Peyer's patch (tissue), 4 donors: ENCODE measurements around the gene RORC. TPM values are rescaled to one million over a fixed set of nuclear protein-coding genes. Genes with fewer than 3 reads are reported as not detected.
"Not testable (repeated sequence)": the region's sequence is repeated elsewhere in the genome, so short reads cannot be mapped to it uniquely, and the experiment has no call there.

Experiments used
- DNase-seq, 3 donors: peaks; one replicate each; pipeline ENCODE4 v3.0.0-alpha.2; 2017 to 2019
- H3K27ac ChIP-seq, 4 donors: fragments of 200-600 bp; sonication (generic); one replicate each; pipeline ENCODE4 v1.5.1; 2016 to 2019
- H3K27me3 ChIP-seq, 2 donors: fragments of 200-600 bp; sonication (generic); one replicate each; pipeline ENCODE4 v1.5.1; 2019
- H3K36me3 ChIP-seq, 3 donors: fragments of 200-600 bp; sonication (generic); one replicate each; pipeline ENCODE4 v1.5.1; 2016 to 2019
- H3K4me1 ChIP-seq, 4 donors: fragments of 200-600 bp; sonication (generic); one replicate each; pipeline ENCODE4 v1.5.1; 2016 to 2019
- H3K4me3 ChIP-seq, 4 donors: fragments of 200-600 bp; sonication (generic); 1 replicate in 3 of 4; 2 replicates in 1 of 4; pipeline ENCODE4 v1.5.1; 2016 to 2019; ENCODE audit warnings: mild to moderate bottlenecking in 1 of 4
- H3K9me3 ChIP-seq, 4 donors: fragments of 200-600 bp; sonication (generic); one replicate each; pipeline ENCODE4 v1.5.1; 2016 to 2019; ENCODE audit warnings: mild to moderate bottlenecking in 1 of 4
- CTCF ChIP-seq, 6 experiments: fragments of 450-650 bp in 4 of 6; fragments of 200-600 bp in 2 of 6; sonication (generic) in 1 of 6; IDR thresholded peaks; one replicate each; pipeline ENCODE4 v1.5.1; 2017 to 2019; ENCODE audit warnings: antibody characterized with exemption in 6 of 6, mild to moderate bottlenecking in 3 of 6, moderate library complexity in 1 of 6
- POLR2A ChIP-seq, 2 donors: fragments of 450-650 bp; IDR thresholded peaks; one replicate each; pipeline ENCODE4 v1.5.1; 2017; ENCODE audit warnings: antibody characterized with exemption in 2 of 2, mild to moderate bottlenecking in 2 of 2, moderate library complexity in 2 of 2
- total RNA-seq, 4 donors: library from RNA; depleted of rRNA; stranded (reverse); fragments of >200 nt; gene quantifications; one replicate each; pipeline ENCODE4 v1.1.0, GENCODE V29; 2016

Gene RORC
- total RNA-seq, 4 donors from 2014 or later = 10.7 to 70.1 (median 46.0) TPM

DNA sequence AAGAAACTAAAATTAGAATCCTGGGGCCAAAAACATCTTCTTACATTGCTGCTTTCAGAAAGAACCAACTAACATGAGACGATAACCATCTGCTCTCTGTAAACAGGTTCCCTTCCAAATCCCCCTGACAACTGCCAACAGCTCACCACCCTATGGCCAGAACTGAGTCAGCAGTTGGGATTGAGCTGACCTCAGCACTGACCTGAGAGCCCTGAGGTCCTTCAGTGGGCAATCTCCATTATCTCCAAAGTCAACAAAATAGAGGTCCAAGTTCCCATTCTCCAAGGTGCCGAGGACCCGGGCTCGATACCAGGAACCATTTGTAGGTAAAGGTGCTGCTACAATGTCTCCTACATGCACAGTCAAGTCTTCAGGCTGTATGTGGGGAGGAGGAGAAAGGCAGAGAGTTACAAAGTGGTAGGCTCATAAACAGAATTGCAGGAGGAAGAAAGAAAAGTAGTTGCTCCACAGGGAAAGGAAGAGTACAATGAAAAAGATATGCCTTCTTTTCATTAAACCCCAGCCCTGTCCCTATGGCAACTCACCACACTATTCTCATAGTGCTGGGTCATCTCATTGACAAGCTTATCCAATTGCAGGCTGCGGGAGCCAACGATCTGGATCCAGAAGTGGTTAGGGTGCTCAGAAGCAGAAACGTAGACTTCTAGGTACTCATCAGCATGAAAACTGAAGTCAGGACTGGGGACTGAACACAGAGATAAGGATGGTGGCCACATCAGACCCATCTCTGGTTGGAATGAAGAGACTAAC lies 55.5 kb downstream of the RORC start:
- Histone ChIP-seq H3K4me3 (no peak overlapping the region), H3K9me3 (no peaks in the 10 kb centered on the region), H3K36me3 (peaks cover 0 to 25% (median 0%) of the 10 kb centered on the region in 3 donors), H3K4me1 (no peaks in the 10 kb centered on the region), H3K27ac (no peak overlapping the region), H3K27me3 (no peaks in the 10 kb centered on the region)
- DNase-seq = no peak
- TF ChIP-seq CTCF (IDR thresholded peaks at IDR 0.05) = no peak
- no peak for TF ChIP-seq POLR2A (IDR thresholded peaks at IDR 0.05)

DNA sequence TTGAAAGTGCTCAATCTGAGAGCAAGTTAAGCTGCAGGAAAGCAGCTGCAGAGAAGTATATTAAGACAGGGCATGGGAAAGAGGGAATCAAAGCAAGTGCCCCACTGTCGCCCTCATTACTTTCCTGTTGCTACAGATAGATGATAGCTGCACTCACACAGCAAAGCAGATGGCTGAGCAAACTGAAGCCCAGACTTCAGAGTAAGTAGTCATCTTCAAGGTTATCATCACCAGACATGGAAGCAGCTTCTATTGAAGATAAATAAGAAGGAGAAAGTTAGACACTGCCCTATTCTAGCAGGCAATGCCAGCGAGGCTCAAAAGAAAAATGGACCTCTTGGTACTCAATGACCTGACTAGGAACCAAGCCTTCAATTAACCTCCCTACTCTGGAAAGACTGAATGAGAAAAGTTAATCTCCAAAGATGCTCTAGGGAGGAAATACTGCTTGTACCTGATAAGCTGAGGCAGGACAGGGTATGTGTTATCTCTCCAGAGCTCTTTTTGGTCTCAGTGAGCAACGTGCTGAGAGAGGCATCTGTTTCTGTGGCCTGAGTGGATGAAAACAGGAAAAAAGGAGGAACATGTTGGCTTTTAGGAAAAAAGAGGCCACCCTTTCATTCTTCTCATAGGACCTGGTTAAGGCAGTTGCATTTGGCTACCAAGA lies 57.2 kb downstream of the RORC start:
- no peak overlapping the region for H3K27ac ChIP-seq
- H3K9me3 ChIP-seq = no peaks in the 10 kb centered on the region
- peaks cover 0 to 17% (median 0%) of the 10 kb centered on the region in 3 donors for H3K36me3 ChIP-seq
- H3K4me1 ChIP-seq = no peaks in the 10 kb centered on the region
- no peak overlapping the region for H3K4me3 ChIP-seq
- no peaks in the 10 kb centered on the region for H3K27me3 ChIP-seq
- TF ChIP-seq POLR2A (IDR thresholded peaks at IDR 0.05) = no peak
- no peak for TF ChIP-seq CTCF (IDR thresholded peaks at IDR 0.05)
- DNase-seq = no peak

- H3K4me1 ChIP-seq = no peaks in the 10 kb centered on the region
- TF ChIP-seq POLR2A (IDR thresholded peaks at IDR 0.05) (no peak), CTCF (IDR thresholded peaks at IDR 0.05) (no peak)
- no peak for DNase-seq
- H3K9me3 ChIP-seq = no peaks in the 10 kb centered on the region
- no peak overlapping the region for H3K4me3 ChIP-seq
- H3K36me3 ChIP-seq = peaks cover 0 to 14% (median 0%) of the 10 kb centered on the region in 3 donors
- H3K27ac ChIP-seq = no peak overlapping the region
- H3K27me3 ChIP-seq = no peaks in the 10 kb centered on the region
Observed at GRCh38 chr1:151773702-151774101, 57.9 kb downstream of the RORC start.

- H3K27ac ChIP-seq, H3K27me3 ChIP-seq, H3K4me3 ChIP-seq, H3K36me3 ChIP-seq, H3K9me3 ChIP-seq, H3K4me1 ChIP-seq, DNase-seq: not testable (repeated sequence)
Observed at GRCh38 chr1:151769270-151769669, 62.3 kb downstream of the RORC start.

DNA sequence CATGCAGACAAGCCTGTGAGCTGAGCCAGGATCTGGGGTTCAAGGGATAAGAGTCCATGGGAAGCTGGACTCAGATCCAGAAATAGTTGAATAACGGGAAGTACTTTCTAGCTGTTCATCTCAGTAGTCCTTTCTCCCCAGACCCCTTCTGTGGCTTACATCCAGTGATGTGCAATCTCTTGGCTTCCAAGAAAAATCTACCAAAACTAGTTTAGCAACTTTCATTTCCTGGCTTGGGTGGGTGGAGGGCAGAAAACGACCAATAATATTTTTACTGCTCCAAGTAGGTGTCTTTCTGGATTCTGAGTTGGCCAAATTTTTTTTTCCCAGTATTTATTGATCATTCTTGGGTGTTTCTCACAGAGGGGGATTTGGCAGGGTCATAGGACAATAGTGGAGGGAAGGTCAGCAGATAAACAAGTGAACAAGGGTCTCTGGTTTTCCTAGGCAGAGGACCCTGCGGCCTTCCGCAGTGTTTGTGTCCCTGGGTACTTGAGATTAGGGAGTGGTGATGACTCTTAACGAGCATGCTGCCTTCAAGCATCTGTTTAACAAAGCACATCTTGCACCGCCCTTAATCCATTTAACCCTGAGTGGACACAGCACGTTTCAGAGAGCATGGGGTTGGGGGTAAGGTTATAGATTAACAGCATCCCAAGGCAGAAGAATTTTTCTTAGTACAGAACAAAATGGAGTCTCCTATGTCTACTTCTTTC lies 63.1 kb downstream of the RORC start:
- H3K4me3 ChIP-seq, H3K4me1 ChIP-seq, DNase-seq, H3K9me3 ChIP-seq, H3K27me3 ChIP-seq, H3K36me3 ChIP-seq, H3K27ac ChIP-seq: not testable (repeated sequence)

GRCh38 chr1:151763990-151764389 lies 67.6 kb downstream of the RORC start:
- H3K36me3 ChIP-seq = peaks cover 0 to 27% (median 0%) of the 10 kb centered on the region in 3 donors
- DNase-seq = no peak
- peak overlapping the region; percentile 83 to 89 (median 86) for H3K27ac ChIP-seq
- TF ChIP-seq POLR2A (IDR thresholded peaks at IDR 0.05) = no peak
- no peak for TF ChIP-seq CTCF (IDR thresholded peaks at IDR 0.05)
- H3K27me3 ChIP-seq = no peaks in the 10 kb centered on the region
- H3K4me1 ChIP-seq = peaks cover 0 to 8% (median 4%) of the 10 kb centered on the region in 4 donors
- no peaks in the 10 kb centered on the region for H3K9me3 ChIP-seq
- H3K4me3 ChIP-seq = peak overlapping the region; percentile 73 to 93 (median 80)
